Peyer's patch (tissue), 4 donors: ENCODE results near the gene CYFIP1.

Source experiments
- POLR2A ChIP-seq, 2 donors: fragments of 450-650 bp; IDR thresholded peaks; one replicate each; pipeline ENCODE4 v1.5.1; 2017; ENCODE audit warnings: antibody characterized with exemption in 2 of 2, mild to moderate bottlenecking in 2 of 2, moderate library complexity in 2 of 2
- TF ChIP-seq, protein P1 (sequence below), 6 experiments: fragments of 450-650 bp in 4 of 6; fragments of 200-600 bp in 2 of 6; sonication (generic) in 1 of 6; IDR thresholded peaks; one replicate each; pipeline ENCODE4 v1.5.1; 2017 to 2019; ENCODE audit warnings: antibody characterized with exemption in 6 of 6, mild to moderate bottlenecking in 3 of 6, moderate library complexity in 1 of 6

DNA sequence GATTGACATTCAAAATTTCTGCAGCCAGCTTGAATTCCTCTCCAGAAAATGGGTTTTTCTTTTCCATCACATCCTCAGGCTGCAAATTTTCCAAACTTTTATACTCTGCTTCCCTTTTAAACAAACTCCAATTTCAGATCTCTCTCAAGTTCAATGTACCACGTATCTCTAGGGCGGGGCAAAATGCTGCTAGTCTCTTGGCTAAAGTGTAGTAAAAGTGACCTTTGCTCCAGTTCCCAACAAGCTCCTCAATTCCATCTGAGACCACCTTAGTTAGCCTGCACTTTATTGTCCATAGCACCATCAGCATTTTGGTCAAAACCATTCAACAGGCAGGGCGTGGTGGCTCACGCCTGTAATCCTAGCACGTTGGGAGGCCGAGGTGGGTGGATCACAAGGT is 95.0 kb downstream of the CYFIP1 start:
- TF ChIP-seq POLR2A (IDR thresholded peaks at IDR 0.05), result no peak
- TF ChIP-seq, protein P1, sequence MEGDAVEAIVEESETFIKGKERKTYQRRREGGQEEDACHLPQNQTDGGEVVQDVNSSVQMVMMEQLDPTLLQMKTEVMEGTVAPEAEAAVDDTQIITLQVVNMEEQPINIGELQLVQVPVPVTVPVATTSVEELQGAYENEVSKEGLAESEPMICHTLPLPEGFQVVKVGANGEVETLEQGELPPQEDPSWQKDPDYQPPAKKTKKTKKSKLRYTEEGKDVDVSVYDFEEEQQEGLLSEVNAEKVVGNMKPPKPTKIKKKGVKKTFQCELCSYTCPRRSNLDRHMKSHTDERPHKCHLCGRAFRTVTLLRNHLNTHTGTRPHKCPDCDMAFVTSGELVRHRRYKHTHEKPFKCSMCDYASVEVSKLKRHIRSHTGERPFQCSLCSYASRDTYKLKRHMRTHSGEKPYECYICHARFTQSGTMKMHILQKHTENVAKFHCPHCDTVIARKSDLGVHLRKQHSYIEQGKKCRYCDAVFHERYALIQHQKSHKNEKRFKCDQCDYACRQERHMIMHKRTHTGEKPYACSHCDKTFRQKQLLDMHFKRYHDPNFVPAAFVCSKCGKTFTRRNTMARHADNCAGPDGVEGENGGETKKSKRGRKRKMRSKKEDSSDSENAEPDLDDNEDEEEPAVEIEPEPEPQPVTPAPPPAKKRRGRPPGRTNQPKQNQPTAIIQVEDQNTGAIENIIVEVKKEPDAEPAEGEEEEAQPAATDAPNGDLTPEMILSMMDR (IDR thresholded peaks at IDR 0.05), result no peak
